Stimulated activated CD4-positive, alpha-beta T cell treated with anti-CD3 and anti-CD28 coated beads, Interleukin-15, amount 100 ng/mL, for 24 hours (primary cell): ENCODE measurements around the gene BICD2.

Source experiments
- DNase-seq: peaks from one replicate; pipeline ENCODE4 v3.0.0-alpha.2; 2020

BICD2 gene

GRCh38 chr9:92665836-92666235, 98.8 kb downstream of the BICD2 start:
- no peak for DNase-seq

DNA sequence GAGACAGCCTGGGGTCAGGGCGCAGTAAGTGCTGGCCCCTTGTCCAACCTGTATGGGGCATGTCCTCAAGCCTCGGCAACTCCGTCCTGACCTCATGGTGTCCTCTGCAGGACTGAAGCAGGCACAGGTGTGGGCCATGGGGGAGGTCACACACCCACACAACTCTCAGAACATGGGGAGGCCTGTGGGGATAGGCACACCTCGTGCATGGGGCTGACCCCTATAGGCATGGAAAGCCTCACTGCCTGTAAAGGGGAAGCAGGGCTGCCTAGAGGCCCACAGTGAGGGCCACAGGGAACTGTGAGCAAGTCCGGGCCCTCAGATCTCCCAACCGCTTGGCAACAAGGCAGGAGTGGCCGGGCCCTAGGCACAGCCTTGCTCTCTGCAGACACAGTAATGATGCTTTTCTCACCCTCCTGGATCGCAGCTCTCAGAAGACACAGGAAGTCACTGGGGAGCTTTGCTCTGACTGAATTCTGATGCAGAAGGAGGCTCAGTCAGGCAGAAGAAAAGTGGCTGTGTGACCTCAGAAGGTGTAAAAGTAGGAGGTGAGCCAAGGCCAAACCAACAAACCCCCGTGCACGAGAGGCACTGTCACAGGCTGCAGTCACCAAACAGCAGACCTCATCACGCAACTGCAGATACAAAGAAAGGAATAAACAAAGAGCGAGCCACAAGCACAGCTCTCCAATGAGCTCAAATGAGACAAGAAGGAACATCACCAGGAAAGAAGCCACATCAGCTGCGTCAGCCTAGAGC, 100.1 kb downstream of the BICD2 start:
- peak; percentile 18 for DNase-seq

DNA sequence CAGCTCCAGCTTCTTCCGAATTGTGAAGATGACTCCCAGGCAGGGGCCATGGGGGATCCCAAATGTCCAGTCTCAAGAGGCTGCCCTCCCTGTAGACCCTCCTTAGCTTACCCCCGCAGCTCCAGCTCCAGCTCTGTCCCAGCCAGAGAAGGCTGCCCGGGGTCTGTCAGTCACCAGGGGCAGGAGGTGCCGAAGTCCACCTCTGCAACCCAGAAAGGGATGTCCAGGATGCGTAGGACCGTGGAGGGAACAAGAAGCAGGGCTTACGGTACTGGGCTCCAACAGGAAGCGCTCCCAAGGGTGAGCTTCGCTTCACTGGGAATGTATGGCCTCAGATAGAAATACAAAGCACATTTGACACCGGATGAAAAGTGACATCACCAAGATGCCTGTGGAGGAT, 100.7 kb downstream of the BICD2 start:
- no peak for DNase-seq

GRCh38 chr9:92663126-92663525, 101.5 kb downstream of the BICD2 start:
- no peak for DNase-seq

- DNase-seq = no peak
Measured at GRCh38 chr9:92661743-92662142, 102.9 kb downstream of the BICD2 start.
